SK-N-SH treated with all-trans-retinoic acid at 6 μM for 48 hours (cell line): ENCODE results near the gene UGT1A4.
A peak's percentile ranks its signal among the peaks of the same experiment; 100 is the strongest.

Experiments
- ISL1 ChIP-seq: fragments of 250-450 bp; sonication (Bioruptor Pico); IDR thresholded peaks from 2 replicates; pipeline ENCODE4 v2.1.2; 2022; ENCODE audit warnings: mild to moderate bottlenecking, moderate library complexity
- PATZ1 ChIP-seq: fragments of 250-450 bp; sonication (Bioruptor Pico); IDR thresholded peaks from 2 replicates; pipeline ENCODE4 v1.8.0; 2020; ENCODE audit warnings: mild to moderate bottlenecking, moderate library complexity, borderline replicate concordance
- RARB ChIP-seq: fragments of 250-450 bp; sonication (Bioruptor Pico); IDR thresholded peaks from 2 replicates; pipeline ENCODE4 v1.8.0; 2021; ENCODE audit warnings: mild to moderate bottlenecking, moderate library complexity
- ZC3H10 ChIP-seq: fragments of 250-450 bp; sonication (Bioruptor Pico); IDR thresholded peaks from 2 replicates; pipeline ENCODE4 v1.5.1; 2021; ENCODE audit warnings: mild to moderate bottlenecking, moderate library complexity
- ZFP3 ChIP-seq: fragments of 250-450 bp; sonication (Bioruptor Pico); IDR thresholded peaks from 2 replicates; pipeline ENCODE4 v1.5.0; 2020; ENCODE audit warnings: mild to moderate bottlenecking, moderate library complexity
- ZFP30 ChIP-seq: fragments of 450-650 bp; formaldehyde crosslinking; IDR thresholded peaks from 2 replicates; pipeline ENCODE4 v1.5.0; 2022; ENCODE audit warnings: mild to moderate bottlenecking, moderate library complexity

- TF ChIP-seq PATZ1: no peak
- no peak for TF ChIP-seq ZC3H10
- TF ChIP-seq ZFP3 (CRISPR knock-in tag): no peak
- TF ChIP-seq RARB: no peak
- 0 out of 2 replicates have a peak, but pooled peaks have one; percentile 11 for TF ChIP-seq ISL1 (CRISPR knock-in tag)
- no peak for TF ChIP-seq ZFP30 (CRISPR knock-in tag)
These were observed 45.7 kb downstream of the UGT1A4 start for GRCh38 chr2:233764264-233764663.
